A549 (cell line): ENCODE measurements around the gene MYLK4. TPM values are rescaled to one million over a fixed set of nuclear protein-coding genes. Genes with fewer than 3 reads are reported as not detected.

Experiments used
- ATAC-seq, 2 experiments: fragments of 200-7000 bp in 1 of 2; fragments of >200 bp in 1 of 2; cut with Nextera tagmentation in 1 of 2; cut with Tn5 transposase in 1 of 2; 3 replicates each; pipeline versions ENCODE4 v1.8.0 to v1.9.1; 2018 to 2020; ENCODE audit warnings: mild to moderate bottlenecking in 1 of 2, moderate library complexity in 1 of 2
- CTCF ChIA-PET: fragments of 300-600 bp; sonication (Branson Sonifier 250); formaldehyde crosslinking; extraction: SDS; loops from one replicate; lab custom pipeline; 2021; ENCODE audit warnings: antibody characterized with exemption, inconsistent platforms; lab: Yijun Ruan, JAX
- POLR2A ChIA-PET: fragments of 350-600 bp; formaldehyde crosslinking; extraction: SDS; loops from one replicate; lab custom pipeline; 2021; ENCODE audit warnings: antibody characterized with exemption, inconsistent platforms; lab: Yijun Ruan, JAX
- DNase-seq, 2 experiments: peaks; one replicate each; pipeline versions ENCODE4 v3.0.0 to v3.0.0-alpha.2; 2011 to 2016; ENCODE audit warnings: low read depth in 1 of 2, low spot score in 1 of 2
- FAIRE-seq: peaks from 2 replicates; lab custom pipeline; 2011; peaks lifted over from hg19 to GRCh38; lab: Jason Lieb, UNC
- H3K27ac ChIP-seq, 2 experiments: fragments of >200 bp; sonication (Bioruptor Twin); formaldehyde crosslinking; 3 replicates each; pipeline ENCODE4 v1.5.1; 2016 to 2017
- H3K4me1 ChIP-seq: fragments of >200 bp; sonication (Bioruptor Twin); formaldehyde crosslinking; 3 replicates; pipeline ENCODE4 v1.6.1; 2016
- H3K4me2 ChIP-seq: fragments of >200 bp; sonication (Bioruptor Twin); formaldehyde crosslinking; 3 replicates; pipeline ENCODE4 v1.6.1; 2016
- H3K4me3 ChIP-seq: fragments of >200 bp; sonication (Bioruptor Twin); formaldehyde crosslinking; 3 replicates; pipeline ENCODE4 v1.5.1; 2016
- H3K9me3 ChIP-seq: fragments of >200 bp; sonication (Bioruptor Twin); formaldehyde crosslinking; 3 replicates; pipeline ENCODE4 v1.6.1; 2016
- EP300 ChIP-seq, 2 experiments: fragments of >200 bp; sonication (Bioruptor Twin); formaldehyde crosslinking; IDR thresholded peaks; 2 replicates in 1 of 2; 3 replicates in 1 of 2; pipeline ENCODE4 v1.6.1; 2016 to 2017
- FOSL2 ChIP-seq, 2 experiments: fragments of 450-650 bp in 1 of 2; fragments of >200 bp in 1 of 2; sonication (Bioruptor Twin) in 1 of 2; formaldehyde crosslinking; IDR thresholded peaks; 2 replicates each; pipeline versions ENCODE4 v1.5.0 to v1.6.1; 2016 to 2020; ENCODE audit warnings: mild to moderate bottlenecking in 1 of 2, moderate library complexity in 1 of 2
- HEYL ChIP-seq: fragments of 250-450 bp; sonication (Bioruptor Pico); IDR thresholded peaks from 2 replicates; pipeline ENCODE4 v1.8.0; 2021; ENCODE audit warnings: mild to moderate bottlenecking, moderate library complexity
- HOXA7 ChIP-seq: fragments of 250-450 bp; sonication (Bioruptor Pico); IDR thresholded peaks from 2 replicates; pipeline ENCODE4 v1.5.0; 2020; ENCODE audit warnings: mild to moderate bottlenecking, moderate library complexity
- HOXB5 ChIP-seq: fragments of 250-450 bp; sonication (Bioruptor Pico); IDR thresholded peaks from 2 replicates; pipeline ENCODE4 v1.5.0; 2020; ENCODE audit warnings: mild to moderate bottlenecking, moderate library complexity
- KDM5A ChIP-seq: fragments of 200-600 bp; sonication (generic); IDR thresholded peaks from 2 replicates; pipeline ENCODE4 v1.6.1; 2016; ENCODE audit warnings: antibody characterized with exemption, mild to moderate bottlenecking
- MAZ ChIP-seq: fragments of 150-350 bp; IDR thresholded peaks from 2 replicates; pipeline ENCODE4 v1.6.1; 2014; ENCODE audit warnings: antibody characterized with exemption, low read depth, low read length, borderline replicate concordance
- POLR2A ChIP-seq: IDR thresholded peaks from 2 replicates; pipeline ENCODE4 v1.6.1; 2012; ENCODE audit warnings: mild to moderate bottlenecking, low read length
- RAD21 ChIP-seq, 2 experiments: fragments of >200 bp in 1 of 2; sonication (Bioruptor Twin) in 1 of 2; formaldehyde crosslinking in 1 of 2; IDR thresholded peaks in 1 of 2; conservative IDR thresholded peaks in 1 of 2; 2 replicates in 1 of 2; 3 replicates in 1 of 2; pipeline ENCODE4 v1.6.1; 2012 to 2018; ENCODE audit warnings: inconsistent platforms in 1 of 2
- RARB ChIP-seq: fragments of 250-450 bp; sonication (Bioruptor Pico); IDR thresholded peaks from 2 replicates; pipeline ENCODE4 v1.8.0; 2021; ENCODE audit warnings: mild to moderate bottlenecking, moderate library complexity
- RNF2 ChIP-seq: fragments of 200-600 bp; sonication (generic); IDR thresholded peaks from 2 replicates; pipeline ENCODE4 v1.6.1; 2016; ENCODE audit warnings: low read depth, mild to moderate bottlenecking, antibody characterized with exemption, moderate library complexity, borderline replicate concordance
- SREBF2 ChIP-seq: fragments of 450-650 bp; IDR thresholded peaks from 2 replicates; pipeline ENCODE4 v1.6.1; 2014; ENCODE audit warnings: mild to moderate bottlenecking, moderate library complexity
- ZNF302 ChIP-seq: fragments of 250-450 bp; sonication (Bioruptor Pico); IDR thresholded peaks from 2 replicates; pipeline ENCODE4 v1.9.0; 2021; ENCODE audit warnings: inconsistent platforms, mild to moderate bottlenecking, moderate library complexity
- WGBS: methylation state at CpG from one replicate; pipeline ENCODE4 v1.1.6; 2017; ENCODE audit errors: missing lambda C conversion rate; 5-methylcytosine and 5-hydroxymethylcytosine counted together
- polyA plus RNA-seq, 4 experiments: library from polyadenylated mRNA; depleted of rRNA in 3 of 4; stranded (reverse); fragments of >200 nt; fragmentation: RNase III in 1 of 4; extraction: RNeasy Plus Mini Kit Qiagen cat#74134 plus additional on column Dnase treatment in 1 of 4; gene quantifications; 2 replicates in 3 of 4; 3 replicates in 1 of 4; pipeline ENCODE4 v1.2.3, GENCODE V29; 2011 to 2017
- TF ChIP-seq, protein P1 (sequence below): fragments of 250-450 bp; sonication (Bioruptor Pico); IDR thresholded peaks from 2 replicates; pipeline ENCODE4 v1.5.0; 2020; ENCODE audit warnings: low read depth, mild to moderate bottlenecking, moderate library complexity
- TF ChIP-seq, protein P2 (sequence below): fragments of 200-600 bp; sonication (generic); IDR thresholded peaks from 2 replicates; pipeline ENCODE4 v1.6.1; 2016; ENCODE audit warnings: antibody characterized with exemption, mild to moderate bottlenecking, moderate library complexity
- TF ChIP-seq, protein P3 (sequence below): fragments of 250-450 bp; sonication (Bioruptor Pico); IDR thresholded peaks from 2 replicates; pipeline ENCODE4 v1.5.0; 2021; ENCODE audit warnings: mild to moderate bottlenecking, moderate library complexity, borderline replicate concordance
- TF ChIP-seq, protein P4 (sequence below): fragments of >200 bp; sonication (Bioruptor Twin); formaldehyde crosslinking; IDR thresholded peaks from 2 replicates; pipeline ENCODE4 v1.6.1; 2016
- TF ChIP-seq, protein P5 (sequence below): fragments of 450-650 bp; IDR thresholded peaks from 2 replicates; pipeline ENCODE4 v1.6.1; 2014; ENCODE audit warnings: antibody characterized with exemption

Gene MYLK4
- polyA plus RNA-seq, 2 of the 4 experiments (the other 2 are of a cell fraction), result 0.14 to 0.21 TPM

DNA sequence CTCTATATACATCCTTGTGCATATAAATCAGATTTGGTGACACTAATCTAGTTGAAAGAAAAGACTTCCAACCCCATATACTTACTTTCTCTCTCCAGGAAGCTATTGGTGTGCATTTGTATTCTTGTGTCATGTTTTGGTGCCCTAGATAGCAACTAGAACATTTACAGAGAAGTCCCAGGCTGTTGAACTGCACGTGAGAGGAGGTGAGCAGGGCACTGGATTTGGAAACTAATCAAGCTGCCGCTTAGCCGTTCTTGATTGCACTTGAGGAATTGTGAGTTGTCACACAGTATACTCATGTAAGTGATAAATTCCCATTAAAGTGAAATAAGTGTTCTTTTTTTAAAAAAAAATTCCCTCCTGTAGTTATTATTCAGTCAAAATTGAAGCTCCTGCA, 22.1 kb upstream of the MYLK4 start:
- ATAC-seq, result no peak
- CTCF ChIA-PET, result interaction anchor here (1.3 to 2.9 kb wide), 4 partner anchors 18 to 179 kb away, joined by 4 to 15 read pairs (median 8); partner anchors contain the start of gene SERPINB1
- 93% methylated on average over 3 of the region's 3 CpGs for WGBS
- no peak overlapping the region for H3K27ac ChIP-seq
- TF ChIP-seq RNF2 (no peak), HOXA7 (CRISPR knock-in tag) (no peak), RARB (CRISPR knock-in tag) (no peak), HOXB5 (CRISPR knock-in tag) (no peak), POLR2A (no peak), RAD21 (conservative IDR thresholded peaks at IDR 0.05 in 1 of 2, IDR thresholded peaks at IDR 0.05 in 1 of 2) (no peak), SREBF2 (no peak), KDM5A (no peak), ZNF302 (CRISPR knock-in tag) (no peak), MAZ (no peak), HEYL (no peak)
- TF ChIP-seq, protein P1, sequence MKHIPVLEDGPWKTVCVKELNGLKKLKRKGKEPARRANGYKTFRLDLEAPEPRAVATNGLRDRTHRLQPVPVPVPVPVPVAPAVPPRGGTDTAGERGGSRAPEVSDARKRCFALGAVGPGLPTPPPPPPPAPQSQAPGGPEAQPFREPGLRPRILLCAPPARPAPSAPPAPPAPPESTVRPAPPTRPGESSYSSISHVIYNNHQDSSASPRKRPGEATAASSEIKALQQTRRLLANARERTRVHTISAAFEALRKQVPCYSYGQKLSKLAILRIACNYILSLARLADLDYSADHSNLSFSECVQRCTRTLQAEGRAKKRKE (CRISPR knock-in tag), result no peak
- TF ChIP-seq, protein P2, sequence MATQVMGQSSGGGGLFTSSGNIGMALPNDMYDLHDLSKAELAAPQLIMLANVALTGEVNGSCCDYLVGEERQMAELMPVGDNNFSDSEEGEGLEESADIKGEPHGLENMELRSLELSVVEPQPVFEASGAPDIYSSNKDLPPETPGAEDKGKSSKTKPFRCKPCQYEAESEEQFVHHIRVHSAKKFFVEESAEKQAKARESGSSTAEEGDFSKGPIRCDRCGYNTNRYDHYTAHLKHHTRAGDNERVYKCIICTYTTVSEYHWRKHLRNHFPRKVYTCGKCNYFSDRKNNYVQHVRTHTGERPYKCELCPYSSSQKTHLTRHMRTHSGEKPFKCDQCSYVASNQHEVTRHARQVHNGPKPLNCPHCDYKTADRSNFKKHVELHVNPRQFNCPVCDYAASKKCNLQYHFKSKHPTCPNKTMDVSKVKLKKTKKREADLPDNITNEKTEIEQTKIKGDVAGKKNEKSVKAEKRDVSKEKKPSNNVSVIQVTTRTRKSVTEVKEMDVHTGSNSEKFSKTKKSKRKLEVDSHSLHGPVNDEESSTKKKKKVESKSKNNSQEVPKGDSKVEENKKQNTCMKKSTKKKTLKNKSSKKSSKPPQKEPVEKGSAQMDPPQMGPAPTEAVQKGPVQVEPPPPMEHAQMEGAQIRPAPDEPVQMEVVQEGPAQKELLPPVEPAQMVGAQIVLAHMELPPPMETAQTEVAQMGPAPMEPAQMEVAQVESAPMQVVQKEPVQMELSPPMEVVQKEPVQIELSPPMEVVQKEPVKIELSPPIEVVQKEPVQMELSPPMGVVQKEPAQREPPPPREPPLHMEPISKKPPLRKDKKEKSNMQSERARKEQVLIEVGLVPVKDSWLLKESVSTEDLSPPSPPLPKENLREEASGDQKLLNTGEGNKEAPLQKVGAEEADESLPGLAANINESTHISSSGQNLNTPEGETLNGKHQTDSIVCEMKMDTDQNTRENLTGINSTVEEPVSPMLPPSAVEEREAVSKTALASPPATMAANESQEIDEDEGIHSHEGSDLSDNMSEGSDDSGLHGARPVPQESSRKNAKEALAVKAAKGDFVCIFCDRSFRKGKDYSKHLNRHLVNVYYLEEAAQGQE, result no peak
- POLR2A ChIA-PET, result interaction anchor here (1.2 kb wide), 1 partner anchor 69 kb away, joined by 3 read pairs; the partner anchor contains the start of gene SERPINB1
- no peak for DNase-seq
- H3K4me2 ChIP-seq, result no peak overlapping the region
- H3K9me3 ChIP-seq, result no peaks in the 10 kb centered on the region
- FAIRE-seq, result no peak
- H3K4me3 ChIP-seq, result no peak overlapping the region
- H3K4me1 ChIP-seq, result peaks cover 22% of the 10 kb centered on the region; the same call in 2 of the 3 replicates

DNA sequence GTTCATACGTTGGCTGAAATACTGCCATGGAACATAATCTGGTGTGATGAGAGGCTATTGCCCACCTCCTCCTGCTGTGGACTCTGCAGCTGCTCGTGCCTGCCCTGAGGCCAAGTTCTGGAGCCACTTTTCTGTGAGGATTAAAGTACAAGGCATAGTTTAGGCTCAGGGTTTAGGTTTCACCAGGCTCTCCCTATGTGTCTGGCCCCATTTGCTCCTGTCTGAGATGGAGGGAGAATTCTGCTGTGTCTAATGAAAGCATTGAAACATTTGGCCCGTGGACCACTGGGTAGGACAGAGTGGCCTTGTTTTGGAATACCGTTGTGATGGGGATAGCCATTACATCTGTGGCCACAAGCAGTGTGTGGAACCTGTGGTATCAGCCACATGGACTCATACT, 20.4 kb upstream of the MYLK4 start:
- ChIA-PET POLR2A (no interaction called here), CTCF (interaction anchor here (0.8 to 4.5 kb wide), 3 partner anchors 13 to 33 kb away, joined by 3 to 24 read pairs (median 3); no protein-coding TSS in a partner anchor)
- 92% methylated on average over 4 of the region's 4 CpGs for WGBS

More for the DNA sequence above, 20.4 kb upstream of the MYLK4 start:
- no peak for DNase-seq
- Histone ChIP-seq H3K27ac (no peak overlapping the region), H3K4me3 (no peak overlapping the region), H3K4me2 (no peak overlapping the region), H3K4me1 (peaks cover 29% of the 10 kb centered on the region; the same call in 2 of the 3 replicates), H3K9me3 (no peaks in the 10 kb centered on the region)
- no peak for ATAC-seq
- FAIRE-seq, result no peak
- TF ChIP-seq EP300 (IDR thresholded peaks at IDR 0.05) (no peak), FOSL2 (IDR thresholded peaks at IDR 0.05) (no peak), FOSL2 (CRISPR knock-in tag; IDR thresholded peaks at IDR 0.05) (no peak)
- TF ChIP-seq, protein P3, sequence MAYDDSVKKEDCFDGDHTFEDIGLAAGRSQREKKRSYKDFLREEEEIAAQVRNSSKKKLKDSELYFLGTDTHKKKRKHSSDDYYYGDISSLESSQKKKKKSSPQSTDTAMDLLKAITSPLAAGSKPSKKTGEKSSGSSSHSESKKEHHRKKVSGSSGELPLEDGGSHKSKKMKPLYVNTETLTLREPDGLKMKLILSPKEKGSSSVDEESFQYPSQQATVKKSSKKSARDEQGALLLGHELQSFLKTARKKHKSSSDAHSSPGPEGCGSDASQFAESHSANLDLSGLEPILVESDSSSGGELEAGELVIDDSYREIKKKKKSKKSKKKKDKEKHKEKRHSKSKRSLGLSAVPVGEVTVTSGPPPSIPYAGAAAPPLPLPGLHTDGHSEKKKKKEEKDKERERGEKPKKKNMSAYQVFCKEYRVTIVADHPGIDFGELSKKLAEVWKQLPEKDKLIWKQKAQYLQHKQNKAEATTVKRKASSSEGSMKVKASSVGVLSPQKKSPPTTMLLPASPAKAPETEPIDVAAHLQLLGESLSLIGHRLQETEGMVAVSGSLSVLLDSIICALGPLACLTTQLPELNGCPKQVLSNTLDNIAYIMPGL (CRISPR knock-in tag), result no peak
- TF ChIP-seq, protein P4, sequence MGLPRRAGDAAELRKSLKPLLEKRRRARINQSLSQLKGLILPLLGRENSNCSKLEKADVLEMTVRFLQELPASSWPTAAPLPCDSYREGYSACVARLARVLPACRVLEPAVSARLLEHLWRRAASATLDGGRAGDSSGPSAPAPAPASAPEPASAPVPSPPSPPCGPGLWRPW, result no peak
- TF ChIP-seq, protein P5, sequence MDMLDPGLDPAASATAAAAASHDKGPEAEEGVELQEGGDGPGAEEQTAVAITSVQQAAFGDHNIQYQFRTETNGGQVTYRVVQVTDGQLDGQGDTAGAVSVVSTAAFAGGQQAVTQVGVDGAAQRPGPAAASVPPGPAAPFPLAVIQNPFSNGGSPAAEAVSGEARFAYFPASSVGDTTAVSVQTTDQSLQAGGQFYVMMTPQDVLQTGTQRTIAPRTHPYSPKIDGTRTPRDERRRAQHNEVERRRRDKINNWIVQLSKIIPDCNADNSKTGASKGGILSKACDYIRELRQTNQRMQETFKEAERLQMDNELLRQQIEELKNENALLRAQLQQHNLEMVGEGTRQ, result no peak
